Inferior parietal cortex (tissue), 1 donor: Measurements from ENCODE around the gene RBM3.

Source experiments
- DNase-seq: peaks from one replicate; pipeline ENCODE4 v3.0.0-alpha.2; 2016; ENCODE audit errors: extremely low spot score

RBM3 gene

GRCh38 chrX:48626401-48627298 lies 52.4 kb downstream of the RBM3 start:
- DNase-seq: no peak
